Subcutaneous abdominal adipose tissue (tissue), 5 donors: ENCODE results near the gene ZFYVE21.
"Not testable (repeated sequence)": the region's sequence is repeated elsewhere in the genome, so short reads cannot be mapped to it uniquely, and the experiment has no call there.

Experiments used
- H3K27ac ChIP-seq: one replicate; pipeline ENCODE4 v1.7.0; 2013; ENCODE audit warnings: low read depth, mild to moderate bottlenecking, inconsistent platforms, low read length, moderate library complexity
- H3K27me3 ChIP-seq, 5 donors: one replicate each; pipeline ENCODE4 v1.7.0; 2013; ENCODE audit warnings: low read length in 5 of 5, inconsistent platforms in 1 of 5; ENCODE audit not compliant: control insufficient read depth in 5 of 5, insufficient read depth in 4 of 5
- H3K36me3 ChIP-seq, 5 donors: one replicate each; pipeline ENCODE4 v1.7.0; 2013; ENCODE audit warnings: low read length in 5 of 5; ENCODE audit not compliant: control insufficient read depth in 5 of 5, insufficient read depth in 5 of 5
- H3K4me1 ChIP-seq, 5 donors: one replicate each; pipeline ENCODE4 v1.7.0; 2013; ENCODE audit warnings: low read length in 5 of 5, mild to moderate bottlenecking in 3 of 5, moderate library complexity in 1 of 5; ENCODE audit not compliant: control insufficient read depth in 5 of 5, insufficient read depth in 5 of 5
- H3K4me3 ChIP-seq, 5 donors: one replicate each; pipeline ENCODE4 v1.7.0; 2013; ENCODE audit warnings: low read length in 5 of 5, low read depth in 1 of 5
- H3K9ac ChIP-seq, 5 donors: one replicate each; pipeline ENCODE4 v1.7.0; 2013; ENCODE audit warnings: low read length in 5 of 5, mild to moderate bottlenecking in 4 of 5, moderate library complexity in 3 of 5
- H3K9me3 ChIP-seq, 5 donors: one replicate each; pipeline ENCODE4 v1.7.0; 2013; ENCODE audit warnings: low read length in 5 of 5; ENCODE audit not compliant: control insufficient read depth in 5 of 5
- donor health status: healthy.
- donor health status: healthy.
- donor health status: healthy.
- donor health status: healthy.
- donor health status: healthy.

ZFYVE21 gene

DNA sequence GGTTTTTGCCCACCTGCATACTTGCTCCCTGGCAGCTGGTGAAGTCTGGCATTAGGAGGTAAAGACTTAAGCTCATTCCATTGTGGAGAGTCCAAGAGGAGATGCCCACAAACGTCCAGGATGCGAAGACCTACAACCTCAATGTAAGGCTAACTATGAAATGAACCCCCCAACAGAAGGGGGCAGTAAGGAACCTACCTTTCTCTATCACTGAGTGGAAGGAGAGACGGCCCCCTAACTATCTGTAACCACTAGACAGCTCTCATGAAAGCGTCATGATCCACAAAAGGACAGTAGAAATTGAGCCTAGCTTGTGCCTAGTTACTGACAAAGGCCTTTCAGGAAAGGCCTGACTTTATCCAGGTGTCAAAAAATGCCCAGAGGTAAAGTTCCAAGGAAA is 55.3 kb downstream of the ZFYVE21 start:
- H3K9ac ChIP-seq, result no peak overlapping the region
- H3K36me3 ChIP-seq, result peaks cover 0 to 3% (median 0%) of the 10 kb centered on the region in 5 donors
- H3K4me3 ChIP-seq, result no peak overlapping the region
- H3K27me3 ChIP-seq, result no peaks in the 10 kb centered on the region
- H3K9me3 ChIP-seq, result no peaks in the 10 kb centered on the region
- H3K27ac ChIP-seq, result no peak overlapping the region
- H3K4me1 ChIP-seq, result peaks cover 0 to 7% (median 2%) of the 10 kb centered on the region in 5 donors

- no peaks in the 10 kb centered on the region for H3K9me3 ChIP-seq
- H3K9ac ChIP-seq, result no peak overlapping the region
- no peak overlapping the region for H3K27ac ChIP-seq
- H3K27me3 ChIP-seq, result no peaks in the 10 kb centered on the region
- peaks cover 0 to 7% (median 0%) of the 10 kb centered on the region in 5 donors for H3K4me1 ChIP-seq
- H3K36me3 ChIP-seq, result peaks cover 0 to 3% (median 0%) of the 10 kb centered on the region in 5 donors
- no peak overlapping the region for H3K4me3 ChIP-seq
Measured at GRCh38 chr14:103772078-103772712, 56.6 kb downstream of the ZFYVE21 start.

GRCh38 chr14:103773521-103773920 is 57.9 kb downstream of the ZFYVE21 start:
- H3K27ac ChIP-seq, result no peak overlapping the region
- H3K9me3 ChIP-seq, result no peaks in the 10 kb centered on the region
- peaks cover 0 to 3% (median 0%) of the 10 kb centered on the region in 5 donors for H3K36me3 ChIP-seq

GRCh38 chr14:103775506-103775905 is 59.9 kb downstream of the ZFYVE21 start:
- Histone ChIP-seq H3K4me1 (peaks cover 0 to 7% (median 0%) of the 10 kb centered on the region in 5 donors), H3K9me3 (no peaks in the 10 kb centered on the region), H3K9ac (no peak overlapping the region), H3K27ac (no peak overlapping the region), H3K36me3 (peaks cover 0 to 3% (median 0%) of the 10 kb centered on the region in 5 donors), H3K4me3 (no peak overlapping the region), H3K27me3 (no peaks in the 10 kb centered on the region)

More at GRCh38 chr14:103773521-103773920, 57.9 kb downstream of the ZFYVE21 start:
- Histone ChIP-seq H3K9ac (no peak overlapping the region), H3K27me3 (no peaks in the 10 kb centered on the region), H3K4me1 (peaks cover 0 to 7% (median 0%) of the 10 kb centered on the region in 5 donors), H3K4me3 (no peak overlapping the region)

DNA sequence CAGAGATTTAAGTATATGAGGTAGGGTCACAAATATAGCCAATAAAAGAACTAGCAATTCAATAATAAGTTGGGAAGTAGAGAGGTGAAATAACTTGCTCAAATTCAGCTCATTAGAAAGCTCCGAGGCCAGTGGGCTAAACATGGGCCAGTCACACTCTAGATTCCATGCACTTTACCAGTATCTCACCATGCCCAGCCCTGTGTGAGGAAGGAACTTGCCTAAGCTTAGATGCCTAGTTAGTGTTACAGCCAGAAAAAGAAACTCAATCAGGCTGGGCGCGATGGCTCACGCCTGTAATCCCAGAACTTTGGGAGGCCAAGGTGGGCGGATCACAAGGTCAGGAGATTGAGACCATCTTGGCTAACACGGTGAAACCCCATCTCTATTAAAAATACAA is 60.7 kb downstream of the ZFYVE21 start:
- not testable (repeated sequence) for H3K36me3 ChIP-seq, H3K9me3 ChIP-seq, H3K4me1 ChIP-seq, H3K27ac ChIP-seq, H3K27me3 ChIP-seq, H3K9ac ChIP-seq, H3K4me3 ChIP-seq

DNA sequence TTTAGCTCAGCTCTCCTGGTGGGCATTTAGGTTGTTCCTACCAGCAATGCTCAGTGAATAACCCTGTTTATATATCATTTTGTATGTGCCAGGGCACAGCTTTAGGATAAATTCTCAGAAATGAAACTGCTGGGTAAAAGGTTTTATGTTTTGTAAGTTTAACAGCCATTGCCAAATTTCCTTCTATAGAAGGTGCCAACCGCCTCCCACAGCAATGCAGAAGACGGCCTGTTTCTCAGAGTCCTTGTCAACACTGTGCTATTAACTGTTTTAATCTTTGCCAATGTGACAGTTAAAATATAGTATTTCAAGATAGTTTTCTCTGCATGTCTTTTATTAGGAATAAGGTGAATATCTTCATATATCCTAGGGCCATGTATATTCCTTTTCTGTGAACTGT is 66.8 kb downstream of the ZFYVE21 start:
- Histone ChIP-seq H3K4me3 (no peak overlapping the region), H3K36me3 (peaks cover 0 to 5% (median 0%) of the 10 kb centered on the region in 5 donors)

More for the DNA sequence above, 66.8 kb downstream of the ZFYVE21 start:
- no peaks in the 10 kb centered on the region for H3K9me3 ChIP-seq
- no peaks in the 10 kb centered on the region for H3K27me3 ChIP-seq
- peaks cover 0 to 14% (median 5%) of the 10 kb centered on the region in 5 donors for H3K4me1 ChIP-seq
- no peak overlapping the region for H3K9ac ChIP-seq
- no peak overlapping the region for H3K27ac ChIP-seq
